Esophagus squamous epithelium (tissue), 5 donors: ENCODE results near the gene PMEL. TPM values are rescaled to one million over a fixed set of nuclear protein-coding genes. Genes with fewer than 3 reads are reported as not detected.

Experiments used
- DNase-seq: peaks from one replicate; lab custom pipeline; 2025; lab: John Stamatoyannopoulos, UW
- H3K27ac ChIP-seq, 4 donors: fragments of 200-600 bp; sonication (generic); one replicate each; pipeline ENCODE4 v1.5.1; 2016 to 2019; ENCODE audit warnings: mild to moderate bottlenecking in 1 of 4
- H3K27me3 ChIP-seq, 4 donors: fragments of 200-600 bp; sonication (generic); 1 replicate in 3 of 4; 2 replicates in 1 of 4; pipeline versions ENCODE4 v1.5.1 to v1.6.0; 2017 to 2021; ENCODE audit warnings: antibody characterized with exemption in 1 of 4
- H3K36me3 ChIP-seq, 3 donors: fragments of 200-600 bp; sonication (generic); one replicate each; pipeline ENCODE4 v1.5.1; 2016 to 2019
- H3K4me1 ChIP-seq, 3 donors: fragments of 200-600 bp; sonication (generic); one replicate each; pipeline ENCODE4 v1.5.1; 2017 to 2019
- H3K4me3 ChIP-seq, 4 donors: fragments of 200-600 bp; sonication (generic); 1 replicate in 3 of 4; 2 replicates in 1 of 4; pipeline ENCODE4 v1.5.1; 2016 to 2019; ENCODE audit warnings: mild to moderate bottlenecking in 2 of 4, moderate library complexity in 1 of 4
- H3K9me3 ChIP-seq, 3 donors: fragments of 200-600 bp; sonication (generic); one replicate each; pipeline ENCODE4 v1.5.1; 2016 to 2019
- POLR2A ChIP-seq, 4 donors: fragments of 450-650 bp; IDR thresholded peaks; one replicate each; pipeline ENCODE4 v1.6.1; 2017; ENCODE audit warnings: antibody characterized with exemption in 4 of 4, mild to moderate bottlenecking in 4 of 4, moderate library complexity in 3 of 4
- WGBS, 2 donors: methylation state at CpG; one replicate each; pipeline ENCODE4 v1.1.5; 2018; 5-methylcytosine and 5-hydroxymethylcytosine counted together
- intact Hi-C: fragments of 100-400 bp; cut with DNase I; formaldehyde crosslinking; loops from one replicate; pipeline ENCODE4 v1.15.0; 2022
- total RNA-seq, 4 donors: library from RNA; depleted of rRNA; stranded (reverse); fragments of >200 nt; gene quantifications; one replicate each; pipeline ENCODE4 v1.1.0, GENCODE V29; 2016
- TF ChIP-seq, protein P1 (sequence below), 6 experiments: fragments of 450-650 bp in 4 of 6; fragments of 200-600 bp in 2 of 6; sonication (generic) in 2 of 6; IDR thresholded peaks; one replicate each; pipeline ENCODE4 v1.5.1; 2016 to 2019; ENCODE audit warnings: antibody characterized with exemption in 6 of 6, mild to moderate bottlenecking in 4 of 6, moderate library complexity in 4 of 6
- donor health status: DM: yes; HTN: yes; CAD: no.

Gene PMEL
- total RNA-seq, 4 donors from 2014 or later: 0.48 to 3.4 (median 0.67) TPM

DNA sequence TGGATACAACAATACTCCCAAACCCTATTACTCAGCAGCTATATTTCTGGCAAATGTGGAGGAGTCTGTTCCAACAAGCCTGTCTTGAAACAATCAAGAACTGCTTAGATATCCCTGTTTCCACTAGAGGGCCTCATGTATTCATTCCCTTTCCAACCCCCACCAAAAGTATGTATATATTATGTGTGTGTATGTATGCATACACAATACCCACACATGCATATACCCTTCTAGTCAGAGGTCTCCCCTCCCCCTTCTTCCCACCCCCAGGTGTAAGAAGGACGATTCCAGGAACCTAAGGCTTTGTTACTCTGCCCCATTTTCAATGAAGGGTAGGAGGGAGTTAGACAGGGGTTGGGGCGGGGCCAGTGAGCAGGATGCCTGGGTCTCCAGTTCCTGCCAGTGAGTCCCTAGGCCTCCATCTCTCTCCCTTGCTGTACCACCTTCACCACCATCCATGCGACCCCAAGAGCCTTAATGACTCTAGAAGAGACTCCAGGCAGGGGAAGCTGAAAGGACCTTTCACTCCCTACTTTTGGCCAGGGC is 35.0 kb downstream of the PMEL start, which contains the start of gene DGKA:
Gene DGKA (plus strand): TSS at position 392 of the 546 bp plus-strand sequence. CDS start 5,342 bp downstream, outside the sequence.
- H3K27ac ChIP-seq: peak within 1 kb of the TSS; percentile 92 to 100 (median 97)
- H3K27me3 ChIP-seq: no peaks in the 10 kb centered on the region
- no peaks in the 10 kb centered on the region for H3K9me3 ChIP-seq
- H3K4me3 ChIP-seq: peak within 1 kb of the TSS; percentile 47 to 93 (median 85)
- DNase-seq: no peak
- WGBS, 2 donors: 17 to 21% methylated on average over 2 to 3 of the region's 3 CpGs
- H3K36me3 ChIP-seq: peaks cover 0 to 7% (median 0%) of the 10 kb centered on the region in 3 donors
- peaks cover 36 to 83% (median 48%) of the 10 kb centered on the region in 3 donors for H3K4me1 ChIP-seq
- peak in 1 of 4 donors; percentile 34 for TF ChIP-seq POLR2A (IDR thresholded peaks at IDR 0.05)
- TF ChIP-seq, protein P1, sequence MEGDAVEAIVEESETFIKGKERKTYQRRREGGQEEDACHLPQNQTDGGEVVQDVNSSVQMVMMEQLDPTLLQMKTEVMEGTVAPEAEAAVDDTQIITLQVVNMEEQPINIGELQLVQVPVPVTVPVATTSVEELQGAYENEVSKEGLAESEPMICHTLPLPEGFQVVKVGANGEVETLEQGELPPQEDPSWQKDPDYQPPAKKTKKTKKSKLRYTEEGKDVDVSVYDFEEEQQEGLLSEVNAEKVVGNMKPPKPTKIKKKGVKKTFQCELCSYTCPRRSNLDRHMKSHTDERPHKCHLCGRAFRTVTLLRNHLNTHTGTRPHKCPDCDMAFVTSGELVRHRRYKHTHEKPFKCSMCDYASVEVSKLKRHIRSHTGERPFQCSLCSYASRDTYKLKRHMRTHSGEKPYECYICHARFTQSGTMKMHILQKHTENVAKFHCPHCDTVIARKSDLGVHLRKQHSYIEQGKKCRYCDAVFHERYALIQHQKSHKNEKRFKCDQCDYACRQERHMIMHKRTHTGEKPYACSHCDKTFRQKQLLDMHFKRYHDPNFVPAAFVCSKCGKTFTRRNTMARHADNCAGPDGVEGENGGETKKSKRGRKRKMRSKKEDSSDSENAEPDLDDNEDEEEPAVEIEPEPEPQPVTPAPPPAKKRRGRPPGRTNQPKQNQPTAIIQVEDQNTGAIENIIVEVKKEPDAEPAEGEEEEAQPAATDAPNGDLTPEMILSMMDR (IDR thresholded peaks at IDR 0.05): peak in 5 of 6 experiments; percentile 40 to 75 (median 61)
- intact Hi-C loops: no loop called here

- no peaks in the 10 kb centered on the region for H3K9me3 ChIP-seq
- TF ChIP-seq POLR2A (IDR thresholded peaks at IDR 0.05): peak in 1 of 4 donors; percentile 35
- TF ChIP-seq, protein P1 (IDR thresholded peaks at IDR 0.05): no peak
- no peak for DNase-seq
- 19 to 25% methylated on average over 8 of the region's 8 CpGs for WGBS, 2 donors
- H3K4me1 ChIP-seq: peaks cover 35 to 83% (median 53%) of the 10 kb centered on the region in 3 donors
- intact Hi-C loops: loop anchor here (5.0 kb wide), 1 partner anchor 102 kb away; the partner anchor contains the start of gene DNAJC14
- H3K27ac ChIP-seq: peak overlapping the region; percentile 92 to 100 (median 97)
- peaks cover 0 to 7% (median 0%) of the 10 kb centered on the region in 3 donors for H3K36me3 ChIP-seq
- H3K27me3 ChIP-seq: no peaks in the 10 kb centered on the region
- H3K4me3 ChIP-seq: peak overlapping the region in 2 of 4 donors; percentile 81 to 95
These were observed 36.5 kb downstream of the PMEL start for GRCh38 chr12:55929306-55929791.

GRCh38 chr12:55927588-55928502 is 38.0 kb downstream of the PMEL start, which contains the start of gene PYM1:
Gene PYM1 (minus strand): TSS chr12:55927894. CDS start chr12:55927761, 133 bp downstream.
- H3K36me3 ChIP-seq: peaks cover 0 to 22% (median 0%) of the 10 kb centered on the region in 3 donors
- peak within 1 kb of the TSS; percentile 92 to 100 (median 97) for H3K27ac ChIP-seq
- intact Hi-C loops: loop anchor here (5.0 kb wide), 1 partner anchor 101 kb away; the partner anchor contains the start of gene DNAJC14
- H3K9me3 ChIP-seq: no peaks in the 10 kb centered on the region
- peak within 1 kb of the TSS; percentile 59 to 95 (median 78) for H3K4me3 ChIP-seq
- no peaks in the 10 kb centered on the region for H3K27me3 ChIP-seq
- peaks cover 27 to 77% (median 43%) of the 10 kb centered on the region in 3 donors for H3K4me1 ChIP-seq
- peak; percentile 68 for DNase-seq
- WGBS, 2 donors: 5% methylated on average over 20 to 32 of the region's 49 CpGs
- TF ChIP-seq POLR2A (IDR thresholded peaks at IDR 0.05): peak in 3 of 4 donors; percentile 33 to 82 (median 71)
- TF ChIP-seq, protein P1 (IDR thresholded peaks at IDR 0.05): peak in 1 of 6 experiments; percentile 5

DNA sequence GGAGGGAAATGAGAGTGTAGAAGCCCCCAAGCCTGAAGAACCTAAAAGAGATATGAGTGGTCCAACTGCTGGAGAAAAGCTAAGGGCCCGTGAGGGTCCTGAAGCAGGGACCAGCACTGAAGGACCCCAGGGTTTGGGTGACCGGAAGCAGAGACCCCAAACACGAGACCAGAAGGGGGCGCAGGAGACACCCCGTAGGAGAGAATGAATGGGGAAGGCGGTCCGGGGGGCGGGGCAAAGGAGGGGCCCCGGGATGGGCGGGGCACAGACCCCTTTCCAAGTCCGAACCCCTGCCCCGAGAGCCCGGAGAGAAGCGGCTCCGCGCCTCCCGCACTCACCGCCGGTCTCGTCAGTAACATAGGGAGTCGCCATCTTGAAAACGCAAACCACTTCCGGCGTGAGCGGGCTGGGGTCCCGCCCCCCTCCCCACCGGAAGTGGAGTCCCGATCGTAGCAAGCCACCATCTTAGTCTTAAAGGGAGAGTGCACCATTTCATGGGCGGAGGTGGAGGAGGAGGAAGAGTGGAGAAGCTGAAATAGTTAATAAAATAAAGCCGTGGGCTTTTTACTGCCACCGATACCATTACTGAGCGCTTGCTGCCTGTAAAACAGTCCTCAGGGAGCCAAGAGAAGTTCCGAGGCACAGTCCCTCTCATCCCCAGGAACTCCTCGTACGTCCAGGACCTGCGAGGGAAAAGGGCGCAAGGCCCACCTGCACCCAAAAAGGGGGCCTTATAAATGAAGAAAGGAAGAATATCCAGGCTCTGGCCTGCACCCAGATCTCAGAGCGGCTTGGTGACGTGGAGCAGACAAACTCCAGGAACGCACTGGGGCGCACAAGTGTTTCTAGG is 38.9 kb downstream of the PMEL start:
- DNase-seq: peak; percentile 56
- Histone ChIP-seq H3K36me3 (peaks cover 0 to 31% (median 0%) of the 10 kb centered on the region in 3 donors), H3K9me3 (no peaks in the 10 kb centered on the region), H3K27me3 (no peaks in the 10 kb centered on the region), H3K4me3 (peak overlapping the region; percentile 59 to 95 (median 78)), H3K4me1 (peaks cover 25 to 75% (median 43%) of the 10 kb centered on the region in 3 donors), H3K27ac (peak overlapping the region; percentile 92 to 100 (median 97))
- intact Hi-C loops: loop anchor here (5.0 kb wide), 1 partner anchor 100 kb away; the partner anchor contains the start of gene DNAJC14
- TF ChIP-seq POLR2A (IDR thresholded peaks at IDR 0.05): peak in 2 of 4 donors; percentile 17 to 43
- TF ChIP-seq, protein P1 (IDR thresholded peaks at IDR 0.05): peak; percentile 48 to 91 (median 65)
- WGBS, 2 donors: 0% methylated on average over 19 of the region's 42 CpGs
